Measurements from ENCODE around the gene BAHD1. TPM values are rescaled to one million over a fixed set of nuclear protein-coding genes. Genes with fewer than 3 reads are reported as not detected.

The BAHD1 gene
- 5.5 and 10.0 TPM in 2 replicates for total RNA-seq

GRCh38 chr15:40440743-40441564, at the start of gene BAHD1:
Gene BAHD1 (plus strand): TSS chr15:40440953. CDS start chr15:40458465, 17,512 bp downstream.

DNA sequence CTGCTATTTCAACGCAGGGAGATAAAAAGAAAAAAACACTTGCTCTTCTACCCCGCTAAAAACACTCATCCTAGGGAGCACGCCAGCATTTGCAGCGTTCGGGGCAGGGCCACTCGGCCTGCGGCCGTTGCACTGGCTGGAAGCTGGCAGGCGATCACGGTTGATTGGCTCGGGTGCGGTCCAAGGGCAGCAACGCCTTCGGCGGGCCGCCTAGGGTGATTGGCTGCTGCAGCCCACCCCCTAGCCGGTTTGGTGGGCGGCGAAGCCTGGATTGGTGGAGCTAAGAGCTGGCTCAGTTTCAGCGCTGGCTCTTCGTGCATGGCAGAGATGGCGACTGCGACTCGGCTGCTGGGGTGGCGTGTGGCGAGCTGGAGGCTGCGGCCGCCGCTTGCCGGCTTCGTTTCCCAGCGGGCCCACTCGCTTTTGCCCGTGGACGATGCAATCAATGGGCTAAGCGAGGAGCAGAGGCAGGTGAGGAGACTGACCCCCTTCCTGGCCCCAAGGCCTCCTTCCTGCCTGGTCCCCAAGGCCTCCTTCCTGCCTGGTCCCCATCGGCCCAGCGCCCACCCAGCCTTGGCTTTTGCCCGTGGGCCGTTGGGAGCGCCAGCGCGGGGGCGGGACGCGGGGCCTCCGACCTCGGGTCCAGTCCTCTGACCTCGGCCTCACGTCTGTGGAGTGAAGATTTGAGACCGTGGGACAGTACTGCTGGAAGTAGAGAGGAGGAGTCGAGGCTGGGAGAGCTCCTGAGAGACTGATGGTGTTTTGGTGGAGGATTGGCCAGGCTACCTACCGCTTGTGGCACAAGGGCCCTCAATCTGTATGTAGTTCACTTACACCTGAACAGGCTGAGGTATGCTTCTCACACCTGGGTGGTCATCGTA, 35.0 kb upstream of the BAHD1 start, which contains the start of gene IVD:
TSS of gene IVD (plus strand) at position 295 of the 881 bp plus-strand sequence. CDS start at position 328, 33 bp downstream.

DNA sequence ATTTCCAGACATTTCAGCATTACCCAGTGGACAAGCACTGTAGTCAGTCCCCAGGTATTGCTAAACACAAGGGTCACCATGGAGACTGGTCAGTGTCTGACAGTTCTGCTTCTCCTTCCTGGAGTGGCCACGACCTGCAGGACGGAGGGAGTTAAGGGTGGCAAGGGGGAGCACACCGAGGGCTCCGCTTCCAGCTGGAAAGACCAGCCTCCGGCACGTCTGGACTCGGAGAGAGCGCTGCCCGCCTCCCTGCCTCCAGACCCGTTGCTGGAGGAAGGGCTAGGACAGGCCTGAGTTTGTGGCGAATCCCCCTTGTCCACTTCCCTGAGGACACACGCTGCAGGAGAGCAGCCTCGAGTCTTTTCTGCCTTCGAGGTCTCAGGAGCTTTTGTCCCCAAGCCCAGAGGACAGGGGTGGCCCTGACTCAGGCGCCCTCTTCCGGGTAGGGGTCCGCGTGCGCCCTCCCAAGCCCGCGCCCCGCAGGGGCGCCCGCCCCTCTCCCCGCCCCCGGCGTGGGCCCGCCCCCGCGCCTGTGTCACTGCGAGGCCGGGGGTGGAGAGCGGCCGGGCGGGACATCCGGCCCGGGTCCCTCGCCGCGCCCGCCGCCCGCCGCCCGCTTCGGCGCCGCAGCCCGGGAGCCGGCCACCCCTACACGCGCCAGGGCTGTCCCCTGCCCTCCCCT, 29.8 kb downstream of the BAHD1 start, which contains the start of gene CHST14:
TSS of gene CHST14 (plus strand) at position 562 of the 682 bp plus-strand sequence. CDS start 230 bp downstream, outside the sequence.

Other genes with a start within 250 kb of the BAHD1 start
- gene PAK6, start 201.9 kb upstream of the BAHD1 start, total RNA-seq = 10.6 and 20.3 TPM in 2 replicates
- not detected in 2 replicates for gene ANKRD63, start 157.9 kb upstream of the BAHD1 start, total RNA-seq
- gene PLCB2, start 133.0 kb upstream of the BAHD1 start, total RNA-seq = 0.14 TPM in 1 of 2 replicates, not detected in the other
- 11.6 and 12.7 TPM in 2 replicates for gene INAFM2, start 117.3 kb upstream of the BAHD1 start, total RNA-seq
- gene CCDC9B, start 100.0 kb upstream of the BAHD1 start, total RNA-seq = 9.9 and 29.4 TPM in 2 replicates
- not detected in 2 replicates for gene PHGR1, start 89.9 kb upstream of the BAHD1 start, total RNA-seq
- gene DISP2, start 82.7 kb upstream of the BAHD1 start, total RNA-seq = under 0.01 and 0.21 TPM in 2 replicates
- 30.6 and 35.9 TPM in 2 replicates for gene KNSTRN, start 58.2 kb upstream of the BAHD1 start, total RNA-seq
- 21.5 and 21.9 TPM in 2 replicates for gene IVD, start 35.2 kb upstream of the BAHD1 start, total RNA-seq
- gene CHST14, start 30.0 kb downstream of the BAHD1 start, total RNA-seq = 1.4 and 4.3 TPM in 2 replicates
- 11.3 and 11.6 TPM in 2 replicates for gene CCDC32, start 124.1 kb downstream of the BAHD1 start, total RNA-seq
- 15.4 and 16.0 TPM in 2 replicates for gene RPUSD2, start 128.3 kb downstream of the BAHD1 start, total RNA-seq
- gene KNL1, start 153.3 kb downstream of the BAHD1 start, total RNA-seq = 0.36 and 0.68 TPM in 2 replicates

Measured in nasal cavity respiratory epithelium epithelial cell of viscerocranial mucosa (primary cell).